HG03064 (cell line): ENCODE data around the gene LILRB4.
"Not testable (repeated sequence)": the region's sequence is repeated elsewhere in the genome, so short reads cannot be mapped to it uniquely, and the experiment has no call there.

ENCODE experiments used
- ATAC-seq: cut with Tn5 transposase; IDR thresholded peaks from one replicate; pipeline ENCODE4 v1.9.1; 2021; ENCODE audit warnings: low read depth; ENCODE audit not compliant: unreplicated experiment

The LILRB4 gene

DNA sequence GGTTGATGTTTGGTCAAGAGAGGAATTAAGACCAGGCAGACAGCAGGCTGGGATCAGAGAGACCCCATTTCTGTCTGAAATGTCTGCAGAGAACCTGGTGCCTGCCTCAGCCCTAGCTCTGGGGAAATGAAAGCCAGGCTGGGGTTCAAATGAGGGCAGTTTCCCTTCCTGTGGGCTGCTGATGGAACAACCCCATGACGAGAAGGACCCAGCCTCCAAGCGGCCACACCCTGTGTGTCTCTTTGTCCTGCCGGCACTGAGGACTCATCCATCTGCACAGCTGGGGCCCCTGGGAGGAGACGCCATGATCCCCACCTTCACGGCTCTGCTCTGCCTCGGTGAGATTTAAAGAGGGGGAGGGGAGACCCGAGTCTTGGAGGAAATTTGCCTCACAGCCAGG lies at the start of gene LILRB4:
Gene LILRB4, plus strand, starts transcription at position 256 of the 400 bp plus-strand sequence. Its CDS starts 49 bp downstream, at position 305.
- no peak for ATAC-seq

DNA sequence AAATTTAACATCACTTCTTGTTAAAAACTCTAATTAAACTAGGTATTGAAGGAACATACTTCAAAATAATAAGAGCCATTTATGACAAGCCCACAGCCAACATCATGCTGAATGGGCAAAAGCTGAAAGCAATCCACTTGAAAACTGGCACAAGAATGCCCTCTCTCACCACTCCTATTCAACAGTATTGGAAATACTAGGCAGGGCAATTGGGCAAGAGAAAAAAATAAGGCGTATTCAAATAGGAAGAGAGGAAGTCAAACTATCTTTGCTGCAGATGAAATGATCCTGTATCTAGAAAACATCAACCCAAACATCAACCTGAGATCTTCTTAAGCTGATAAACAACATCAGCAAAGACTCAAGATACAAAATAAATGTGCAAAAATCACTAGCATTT lies 48.1 kb upstream of the LILRB4 start:
- no peak for ATAC-seq

DNA sequence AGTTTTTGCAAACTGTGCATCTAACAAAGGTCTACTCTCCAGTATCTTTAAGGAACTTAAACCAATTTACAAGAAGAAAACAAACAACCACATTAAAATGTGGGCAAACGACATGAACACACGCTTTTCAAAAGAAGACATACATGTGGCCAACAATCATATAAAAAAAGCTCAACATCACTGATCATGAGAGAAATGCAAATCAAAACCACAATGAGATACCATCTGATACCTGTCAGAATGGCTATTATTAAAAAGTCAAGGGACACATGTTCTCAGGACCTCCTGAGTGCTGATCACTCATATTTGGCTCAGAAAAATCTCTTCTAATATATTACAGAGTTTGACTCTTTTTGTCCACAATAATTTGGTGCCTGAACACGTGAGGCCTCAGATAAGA lies 46.7 kb upstream of the LILRB4 start:
- ATAC-seq: no peak

DNA sequence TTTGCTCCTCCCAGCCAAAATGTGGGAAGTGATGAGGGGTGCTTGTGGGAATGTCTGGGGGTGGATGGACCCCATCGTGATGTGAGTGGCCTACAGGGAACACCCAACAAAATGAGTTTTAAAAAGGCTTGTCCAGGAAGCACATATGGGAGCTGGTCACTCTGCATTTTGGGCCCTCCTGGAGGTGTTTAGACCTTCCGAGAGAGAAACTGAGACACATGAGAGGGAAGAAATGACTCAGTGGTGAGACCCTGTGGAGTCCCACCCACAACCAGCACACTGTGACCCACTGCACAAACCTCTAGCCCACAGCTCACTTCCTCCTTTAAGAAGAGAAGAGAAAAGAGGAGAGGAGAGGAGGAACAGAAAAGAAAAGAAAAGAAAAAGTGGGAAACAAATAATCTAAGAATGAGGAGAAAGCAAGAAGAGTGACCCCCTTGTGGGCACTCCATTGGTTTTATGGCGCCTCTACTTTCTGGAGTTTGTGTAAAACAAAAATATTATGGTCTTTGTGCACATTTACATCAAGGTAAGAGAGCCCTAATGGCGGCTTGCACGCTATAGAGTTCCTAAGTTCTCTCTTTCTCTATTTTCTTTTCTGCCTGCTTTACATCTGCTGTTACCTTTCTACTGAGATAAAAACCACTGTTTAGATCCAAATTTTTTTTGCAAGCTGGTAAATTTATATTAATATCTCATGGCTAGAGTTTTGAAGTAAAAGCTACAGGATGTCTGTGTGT lies 45.8 kb upstream of the LILRB4 start:
- peak; percentile 62 for ATAC-seq

DNA sequence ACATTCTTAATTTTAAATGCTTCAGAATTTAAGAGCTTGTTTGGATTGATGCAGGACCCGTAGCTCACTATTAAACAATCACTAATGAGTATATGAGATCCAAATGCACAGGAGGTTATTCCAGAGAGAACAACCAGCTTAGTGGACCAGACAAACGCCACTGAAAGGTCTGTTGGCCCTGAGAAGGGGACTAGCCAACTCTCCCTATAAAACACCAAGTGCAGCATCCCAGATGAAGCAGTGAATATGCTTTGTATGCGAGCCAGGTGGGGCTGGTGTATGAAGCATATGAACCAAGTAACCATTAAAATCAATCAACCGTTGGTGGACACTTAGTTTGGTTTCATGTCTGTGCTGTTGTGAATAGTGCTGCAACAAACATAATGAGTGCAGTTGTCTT lies 42.3 kb upstream of the LILRB4 start:
- no peak for ATAC-seq

DNA sequence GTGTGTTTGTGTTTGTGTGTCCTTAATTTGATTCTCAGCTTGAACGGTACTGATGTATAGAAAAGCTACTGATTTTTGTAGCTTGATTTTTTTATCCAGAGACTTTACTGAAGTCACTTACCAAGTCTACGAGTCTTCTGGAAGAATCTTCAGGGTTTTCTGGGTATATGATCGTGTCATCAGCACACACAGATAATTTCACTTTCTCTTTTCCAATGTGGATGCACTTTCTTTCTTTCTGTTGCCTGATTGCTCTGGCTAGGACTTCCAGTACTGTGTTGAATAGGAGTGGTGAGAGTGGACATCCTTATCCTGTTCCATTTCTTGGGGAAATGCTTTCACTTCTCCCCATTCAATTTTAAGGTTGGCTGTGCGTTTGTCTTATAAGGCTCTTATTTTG lies 40.4 kb upstream of the LILRB4 start:
- ATAC-seq: no peak

DNA sequence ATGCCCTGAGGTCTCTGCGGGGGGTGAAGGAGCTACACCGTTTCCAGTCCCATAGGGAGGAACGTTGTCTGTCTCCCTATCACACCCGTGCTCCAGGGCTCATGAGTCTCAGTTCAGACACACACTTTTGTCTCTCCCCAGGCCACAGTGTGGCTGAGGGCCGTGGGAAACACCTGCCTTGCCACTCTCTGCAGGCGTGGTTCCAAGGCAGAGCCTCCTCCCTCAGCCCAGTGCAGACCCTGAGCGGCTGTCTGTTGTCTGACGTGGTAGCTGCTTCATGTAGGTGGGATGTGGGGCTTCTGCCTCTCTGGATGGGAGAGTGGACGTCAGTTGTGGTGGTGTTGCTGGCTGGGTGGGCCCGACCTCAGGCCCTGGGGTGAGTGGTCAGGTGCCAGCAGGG lies 38.6 kb upstream of the LILRB4 start:
- ATAC-seq: not testable (repeated sequence)

DNA sequence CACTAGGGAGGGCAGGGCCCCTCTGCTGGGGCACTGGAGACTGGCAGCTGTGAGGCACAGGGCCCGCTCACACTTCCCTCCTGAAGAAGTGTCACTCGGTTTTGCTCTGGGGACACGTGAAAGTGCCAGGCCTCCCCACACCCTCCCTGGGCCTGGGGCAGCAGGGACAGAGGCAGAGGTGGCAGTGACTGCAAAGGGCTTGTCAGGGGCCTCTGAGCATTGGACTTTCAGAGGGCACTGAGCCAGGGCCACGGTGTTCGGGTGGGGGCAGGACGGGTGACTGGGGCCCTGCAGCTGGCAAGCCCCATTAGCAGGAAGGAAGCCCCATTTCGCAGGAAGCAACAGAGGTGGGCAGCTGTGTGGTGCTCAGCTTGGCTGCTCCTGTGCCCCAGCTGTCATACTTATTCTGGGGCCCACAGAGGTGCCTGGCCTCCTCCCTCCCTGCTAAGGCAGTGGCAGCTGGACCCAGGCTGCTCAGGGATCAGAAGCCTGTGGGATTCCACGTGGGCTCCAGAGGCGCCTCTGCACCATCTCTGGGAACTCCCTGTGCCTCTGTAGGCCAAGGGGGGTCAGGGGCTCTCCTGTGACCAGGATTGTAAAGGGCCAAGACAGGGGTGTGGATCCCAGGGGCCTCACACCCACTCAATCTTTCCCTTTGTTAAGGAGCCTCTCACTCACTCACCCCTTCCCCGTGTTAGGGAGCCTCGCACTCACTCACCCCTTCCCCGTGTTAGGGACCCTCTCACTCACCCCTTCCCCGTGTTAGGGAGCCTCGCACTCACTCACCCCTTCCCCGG lies 37.7 kb upstream of the LILRB4 start:
- not testable (repeated sequence) for ATAC-seq

DNA sequence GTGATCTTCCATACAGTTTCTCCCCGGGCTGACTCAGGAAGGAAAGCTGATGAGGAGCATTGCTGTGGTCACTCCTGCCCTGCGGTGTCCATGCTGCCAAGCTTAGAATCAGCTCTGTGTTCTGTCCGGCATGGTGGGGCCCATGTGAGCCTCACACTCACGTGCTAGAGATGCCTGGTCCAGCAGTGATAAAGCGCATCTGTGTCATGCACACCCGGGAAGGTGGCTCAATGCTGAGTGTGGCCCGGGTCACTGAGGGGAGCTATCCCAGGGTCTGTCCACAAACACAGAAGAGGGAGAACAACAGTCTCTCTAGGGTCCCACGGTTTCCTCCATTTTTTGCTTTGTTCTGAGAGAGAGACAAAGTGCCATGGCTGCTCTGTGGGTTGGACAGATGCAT lies 36.0 kb upstream of the LILRB4 start:
- no peak for ATAC-seq

DNA sequence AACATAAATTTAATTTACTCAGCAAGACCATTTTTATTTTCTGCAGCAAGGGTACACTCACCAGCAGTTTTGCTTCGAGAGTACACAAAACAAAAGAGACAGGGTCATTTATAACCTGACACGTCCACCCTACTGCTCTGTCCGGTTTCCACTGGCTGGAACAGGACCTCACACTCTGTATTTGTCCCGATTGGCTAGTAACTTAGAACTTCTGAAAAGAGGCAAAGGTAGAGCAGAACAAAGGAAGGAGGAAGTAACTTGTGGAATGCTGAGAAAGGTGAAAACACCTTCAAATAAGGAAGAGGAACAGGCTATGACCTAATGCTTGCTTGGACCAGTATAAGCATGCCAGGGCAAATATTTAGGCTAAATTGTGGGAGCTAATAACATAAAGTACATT lies 34.9 kb upstream of the LILRB4 start:
- not testable (repeated sequence) for ATAC-seq

DNA sequence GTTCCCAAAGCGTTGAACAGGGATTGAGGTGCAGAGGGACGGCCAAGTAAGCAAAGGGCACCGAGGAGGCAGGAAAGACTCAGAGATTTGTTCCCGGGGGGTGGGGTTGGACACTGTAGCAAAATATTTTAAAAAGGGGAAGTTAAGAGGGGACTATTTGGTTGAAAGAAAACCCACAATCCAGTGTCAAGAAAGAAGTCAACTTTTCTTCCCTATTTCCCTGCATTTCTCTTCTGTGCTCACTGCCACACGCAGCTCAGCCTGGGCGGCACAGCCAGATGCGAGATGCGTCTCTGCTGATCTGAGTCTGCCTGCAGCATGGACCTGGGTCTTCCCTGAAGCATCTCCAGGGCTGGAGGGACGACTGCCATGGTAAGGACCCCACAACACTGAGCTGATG lies 32.5 kb upstream of the LILRB4 start, which contains the start of gene LILRB1:
Gene LILRB1, plus strand, starts transcription at position 223 of the 400 bp plus-strand sequence. CDS start 590 bp downstream, outside the sequence.
- not testable (repeated sequence) for ATAC-seq

DNA sequence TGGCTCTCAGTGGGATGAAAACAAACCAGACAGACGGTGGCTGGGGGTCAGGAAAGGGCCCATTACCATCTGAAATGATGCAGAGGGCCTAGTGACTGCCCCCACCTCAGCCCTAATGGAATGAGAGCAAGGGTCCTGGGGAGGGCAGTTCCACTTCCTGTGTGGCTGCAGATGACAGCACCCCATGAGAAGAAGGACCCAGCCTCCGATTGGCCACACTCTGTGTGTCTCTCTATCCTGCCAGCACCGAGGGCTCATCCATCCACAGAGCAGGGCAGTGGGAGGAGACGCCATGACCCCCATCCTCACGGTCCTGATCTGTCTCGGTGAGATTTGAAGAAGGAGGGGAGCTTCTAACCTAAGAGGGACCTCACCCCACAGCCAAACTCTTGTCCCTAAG lies 32.0 kb upstream of the LILRB4 start:
- ATAC-seq: no peak

DNA sequence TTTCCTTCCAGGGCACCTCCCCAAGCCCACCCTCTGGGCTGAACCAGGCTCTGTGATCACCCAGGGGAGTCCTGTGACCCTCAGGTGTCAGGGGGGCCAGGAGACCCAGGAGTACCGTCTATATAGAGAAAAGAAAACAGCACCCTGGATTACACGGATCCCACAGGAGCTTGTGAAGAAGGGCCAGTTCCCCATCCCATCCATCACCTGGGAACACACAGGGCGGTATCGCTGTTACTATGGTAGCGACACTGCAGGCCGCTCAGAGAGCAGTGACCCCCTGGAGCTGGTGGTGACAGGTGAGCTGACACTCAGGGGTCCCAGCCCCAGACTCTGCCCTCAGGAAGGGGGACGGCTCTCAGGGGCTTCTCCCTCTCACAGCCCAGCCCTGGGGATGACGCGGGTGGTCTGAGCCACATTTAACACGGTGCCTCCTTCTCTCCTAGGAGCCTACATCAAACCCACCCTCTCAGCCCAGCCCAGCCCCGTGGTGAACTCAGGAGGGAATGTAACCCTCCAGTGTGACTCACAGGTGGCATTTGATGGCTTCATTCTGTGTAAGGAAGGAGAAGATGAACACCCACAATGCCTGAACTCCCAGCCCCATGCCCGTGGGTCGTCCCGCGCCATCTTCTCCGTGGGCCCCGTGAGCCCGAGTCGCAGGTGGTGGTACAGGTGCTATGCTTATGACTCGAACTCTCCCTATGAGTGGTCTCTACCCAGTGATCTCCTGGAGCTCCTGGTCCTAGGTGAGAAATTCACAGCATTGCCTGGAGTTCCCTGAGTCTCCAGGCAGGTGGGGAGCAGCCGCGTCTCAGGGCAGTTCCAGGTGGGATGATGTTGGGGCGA lies 31.1 kb upstream of the LILRB4 start:
- ATAC-seq: not testable (repeated sequence)

DNA sequence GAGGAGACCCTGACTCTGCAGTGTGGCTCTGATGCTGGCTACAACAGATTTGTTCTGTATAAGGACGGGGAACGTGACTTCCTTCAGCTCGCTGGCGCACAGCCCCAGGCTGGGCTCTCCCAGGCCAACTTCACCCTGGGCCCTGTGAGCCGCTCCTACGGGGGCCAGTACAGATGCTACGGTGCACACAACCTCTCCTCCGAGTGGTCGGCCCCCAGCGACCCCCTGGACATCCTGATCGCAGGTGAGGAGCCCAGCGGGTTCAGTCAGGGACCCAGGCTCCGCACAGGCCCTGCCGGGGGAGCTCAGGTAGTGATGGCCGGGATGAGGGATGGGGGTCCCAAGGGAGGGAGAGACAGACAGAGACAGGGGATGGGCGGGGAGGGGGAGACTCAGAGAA lies 30.3 kb upstream of the LILRB4 start:
- not testable (repeated sequence) for ATAC-seq

DNA sequence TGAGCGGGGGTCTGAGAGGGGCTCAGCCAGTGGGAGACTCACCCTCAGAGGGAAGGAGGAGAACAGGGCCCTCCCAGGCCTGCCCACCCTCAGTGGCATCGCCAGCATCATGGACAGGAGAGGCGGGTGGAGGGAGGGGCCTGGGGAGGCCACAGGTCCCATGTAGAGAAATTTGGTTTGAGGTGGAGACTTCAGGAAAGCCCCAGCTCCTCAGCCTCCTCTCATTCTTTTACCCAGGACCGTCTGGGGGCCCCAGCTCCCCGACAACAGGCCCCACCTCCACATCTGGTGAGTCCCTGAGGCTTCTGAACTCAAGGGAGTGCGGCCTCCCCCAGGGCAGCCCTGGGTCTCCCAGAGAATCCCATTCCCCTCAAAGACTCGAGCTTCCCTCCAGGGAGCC lies 29.4 kb upstream of the LILRB4 start:
- ATAC-seq: no peak

DNA sequence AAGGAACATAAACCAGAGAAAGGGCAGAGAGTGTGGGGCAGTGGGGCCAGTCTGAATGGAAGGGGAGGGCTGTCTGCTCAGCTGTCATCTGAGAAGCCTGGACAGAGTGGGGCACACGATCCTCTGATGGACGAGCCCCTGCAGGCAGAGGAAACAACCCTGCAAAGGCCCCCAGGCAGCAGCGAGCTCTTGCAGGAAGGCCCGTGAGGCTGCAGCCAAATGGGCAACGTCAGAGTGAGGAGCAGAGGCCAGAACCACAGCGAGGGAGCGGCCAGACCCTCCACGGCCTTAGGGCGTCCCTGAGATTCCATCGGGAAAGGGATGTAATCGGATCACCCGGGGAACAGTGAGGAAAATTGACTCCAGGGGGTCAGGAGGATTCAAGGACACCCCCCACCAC lies 26.7 kb upstream of the LILRB4 start:
- ATAC-seq: not testable (repeated sequence)

DNA sequence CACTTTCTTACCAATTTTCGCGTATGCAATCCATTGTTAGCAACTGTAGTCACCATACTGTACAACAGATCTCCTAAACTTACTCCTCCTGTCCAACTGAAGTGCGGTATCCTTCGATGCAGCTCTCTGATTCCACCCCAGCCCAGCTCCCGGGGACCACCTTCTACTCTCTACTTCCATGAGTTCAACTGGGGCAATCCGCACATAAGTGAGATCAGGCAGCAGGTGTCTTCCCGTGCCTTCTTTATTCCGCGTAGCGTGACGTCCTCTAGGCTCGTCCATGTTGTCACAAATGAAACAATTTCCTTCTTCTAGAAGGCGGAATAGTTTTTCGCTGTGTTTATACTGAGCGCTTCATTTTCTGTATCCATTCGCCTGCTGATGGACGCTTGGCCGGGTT lies 24.1 kb upstream of the LILRB4 start:
- ATAC-seq: no peak

DNA sequence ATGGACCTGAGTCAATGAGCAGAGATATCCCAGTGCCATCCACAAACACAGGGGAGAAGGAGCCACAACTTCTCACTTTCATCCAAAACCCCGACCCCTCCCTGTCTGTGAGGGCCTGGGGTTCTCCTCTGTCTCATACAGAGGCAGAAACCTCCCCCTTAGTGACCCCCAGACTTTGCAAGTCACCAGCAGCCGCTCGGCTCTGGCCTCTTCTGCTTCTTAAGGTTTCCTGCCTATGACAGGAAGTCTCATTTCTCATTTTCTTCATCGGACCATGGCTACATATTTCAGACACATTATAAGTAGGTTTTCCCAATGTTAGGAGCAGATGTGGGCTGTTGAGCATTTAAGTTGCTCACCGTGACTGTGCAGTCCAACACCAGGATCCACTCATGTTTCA lies 19.8 kb upstream of the LILRB4 start:
- ATAC-seq: not testable (repeated sequence)

DNA sequence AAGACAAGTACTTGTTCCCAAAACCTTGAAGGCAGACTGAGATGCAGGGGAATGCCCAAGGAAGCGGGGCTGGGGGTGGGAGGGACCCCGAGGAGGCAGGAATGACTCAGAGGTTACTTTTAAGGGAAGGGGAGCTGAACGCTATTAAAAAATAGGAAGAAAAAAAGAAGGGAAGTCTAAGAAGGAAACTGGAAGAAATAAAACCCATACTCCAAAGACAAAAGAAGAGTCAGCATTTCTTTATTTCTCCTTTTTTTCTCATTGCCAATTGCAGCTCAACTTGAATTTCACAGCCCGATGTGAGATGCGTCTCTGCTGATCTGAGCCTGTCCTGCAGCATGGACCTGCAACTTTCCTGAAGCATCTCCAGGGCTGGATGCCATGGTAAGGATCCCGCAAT lies 19.2 kb upstream of the LILRB4 start:
- not testable (repeated sequence) for ATAC-seq

DNA sequence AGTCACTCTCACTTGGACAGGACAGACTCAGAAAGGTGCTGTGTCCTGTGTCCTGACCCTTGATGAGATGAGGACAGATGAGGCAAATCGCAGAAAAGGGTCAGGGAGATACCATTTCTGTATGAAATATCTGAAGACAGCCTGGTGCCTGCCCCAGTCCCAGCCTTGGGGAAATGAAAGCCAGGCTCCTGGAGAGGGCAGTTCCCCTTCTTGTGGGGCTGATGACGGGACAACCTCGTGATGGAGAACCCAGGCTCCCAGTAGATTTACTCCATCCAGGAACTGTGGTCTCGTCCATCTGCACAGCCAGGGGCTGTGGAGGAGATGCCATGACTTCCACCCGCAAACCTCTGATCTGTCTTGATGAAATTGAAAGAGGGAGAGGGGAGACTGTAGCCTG lies 18.7 kb upstream of the LILRB4 start:
- ATAC-seq: no peak

DNA sequence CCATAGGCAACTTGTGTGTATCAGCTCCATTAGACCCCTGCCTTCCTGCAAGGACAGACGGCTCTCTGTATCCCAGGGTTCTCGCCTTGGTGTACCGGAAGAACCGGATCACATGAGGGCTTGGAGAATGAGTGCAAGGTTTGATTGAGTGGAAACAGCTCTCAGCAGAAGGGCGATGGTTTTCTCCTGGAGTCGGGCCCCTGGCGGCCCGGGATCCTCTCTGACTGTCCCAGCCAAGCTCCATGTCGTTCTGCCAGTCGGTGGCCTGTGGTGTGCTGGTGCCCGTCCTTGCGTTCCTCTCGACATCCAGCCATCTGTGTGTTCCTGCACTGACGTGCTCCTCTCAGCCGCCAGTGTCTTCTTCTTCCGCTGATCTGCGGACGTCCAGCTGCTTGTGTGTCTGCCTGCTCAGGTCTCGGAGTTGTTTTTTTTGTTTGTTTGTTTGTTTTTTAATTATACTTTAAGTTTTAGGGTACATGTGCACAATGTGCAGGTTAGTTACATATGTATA lies 16.4 kb upstream of the LILRB4 start:
- ATAC-seq: no peak
